ENCODE measurements around the gene LNP1. TPM values are rescaled to one million over a fixed set of nuclear protein-coding genes. Genes with fewer than 3 reads are reported as not detected.

LNP1 gene
- total and polyA plus RNA-seq, 4 donors, result 1.1 to 4.7 (median 1.5) TPM

- Histone ChIP-seq H3K36me3 (ENCODE audit: control insufficient read depth in 4 of 4, insufficient read depth in 3 of 4, low read depth in 1 of 4, low read length in 3 of 4) (peaks cover 4 to 33% (median 28%) of the 10 kb centered on the region in 4 donors), H3K4me3 (ENCODE audit: low read depth in 1 of 3, low read length in 3 of 3) (no peak overlapping the region), H3K4me1 (ENCODE audit: control insufficient read depth in 4 of 4, insufficient read depth in 4 of 4, low read length in 3 of 4) (peaks cover 0 to 20% (median 0%) of the 10 kb centered on the region in 4 donors), H3K9ac (ENCODE audit: low read depth in 1 of 2, low read length in 2 of 2) (no peak overlapping the region), H3K9me3 (ENCODE audit: control insufficient read depth in 4 of 4, low read length in 3 of 4) (peaks cover 0 to 2% (median 0%) of the 10 kb centered on the region in 4 donors), H3K27me3 (ENCODE audit: control insufficient read depth in 4 of 4, insufficient read depth in 4 of 4, low read length in 3 of 4) (no peaks in the 10 kb centered on the region), H3K27ac (ENCODE audit: low read depth in 1 of 2, low read length in 2 of 2) (no peak overlapping the region)
- 85% methylated on average over 2 of the region's 2 CpGs for WGBS
- DNase-seq (ENCODE audit: low spot score), result no peak
- no peak for TF ChIP-seq NR2F2 (IDR thresholded peaks at IDR 0.05)
- no peak for TF ChIP-seq FOXA2 (IDR thresholded peaks at IDR 0.05)
- no peak for TF ChIP-seq SP1 (IDR thresholded peaks at IDR 0.05)
- no peak for TF ChIP-seq RAD21 (IDR thresholded peaks at IDR 0.05)
- TF ChIP-seq MAX (IDR thresholded peaks at IDR 0.05), result no peak
- no peak for TF ChIP-seq FOXA1 (IDR thresholded peaks at IDR 0.05)
- TF ChIP-seq, protein P1, sequence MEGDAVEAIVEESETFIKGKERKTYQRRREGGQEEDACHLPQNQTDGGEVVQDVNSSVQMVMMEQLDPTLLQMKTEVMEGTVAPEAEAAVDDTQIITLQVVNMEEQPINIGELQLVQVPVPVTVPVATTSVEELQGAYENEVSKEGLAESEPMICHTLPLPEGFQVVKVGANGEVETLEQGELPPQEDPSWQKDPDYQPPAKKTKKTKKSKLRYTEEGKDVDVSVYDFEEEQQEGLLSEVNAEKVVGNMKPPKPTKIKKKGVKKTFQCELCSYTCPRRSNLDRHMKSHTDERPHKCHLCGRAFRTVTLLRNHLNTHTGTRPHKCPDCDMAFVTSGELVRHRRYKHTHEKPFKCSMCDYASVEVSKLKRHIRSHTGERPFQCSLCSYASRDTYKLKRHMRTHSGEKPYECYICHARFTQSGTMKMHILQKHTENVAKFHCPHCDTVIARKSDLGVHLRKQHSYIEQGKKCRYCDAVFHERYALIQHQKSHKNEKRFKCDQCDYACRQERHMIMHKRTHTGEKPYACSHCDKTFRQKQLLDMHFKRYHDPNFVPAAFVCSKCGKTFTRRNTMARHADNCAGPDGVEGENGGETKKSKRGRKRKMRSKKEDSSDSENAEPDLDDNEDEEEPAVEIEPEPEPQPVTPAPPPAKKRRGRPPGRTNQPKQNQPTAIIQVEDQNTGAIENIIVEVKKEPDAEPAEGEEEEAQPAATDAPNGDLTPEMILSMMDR (IDR thresholded peaks at IDR 0.05; ENCODE audit: low read depth, low read length, missing input control), result no peak
- no peak for TF ChIP-seq GABPA (IDR thresholded peaks at IDR 0.05 in 1 of 2, conservative IDR thresholded peaks at IDR 0.05 in 1 of 2)
- TF ChIP-seq RXRA (IDR thresholded peaks at IDR 0.05), result no peak
- TF ChIP-seq EGR1 (IDR thresholded peaks at IDR 0.05; ENCODE audit: low read depth in 2 of 2), result no peak
- no peak for TF ChIP-seq HNF4G (IDR thresholded peaks at IDR 0.05)
- no peak for TF ChIP-seq TAF1 (conservative IDR thresholded peaks at IDR 0.05)
- TF ChIP-seq JUND (IDR thresholded peaks at IDR 0.05), result no peak
- TF ChIP-seq REST (IDR thresholded peaks at IDR 0.05), result no peak
- no peak for TF ChIP-seq ZBTB33 (IDR thresholded peaks at IDR 0.05)
- TF ChIP-seq, protein P2, sequence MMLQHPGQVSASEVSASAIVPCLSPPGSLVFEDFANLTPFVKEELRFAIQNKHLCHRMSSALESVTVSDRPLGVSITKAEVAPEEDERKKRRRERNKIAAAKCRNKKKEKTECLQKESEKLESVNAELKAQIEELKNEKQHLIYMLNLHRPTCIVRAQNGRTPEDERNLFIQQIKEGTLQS (IDR thresholded peaks at IDR 0.05), result no peak
Measured at GRCh38 chr3:100366424-100366823, 34.9 kb upstream of the LNP1 start.

DNA sequence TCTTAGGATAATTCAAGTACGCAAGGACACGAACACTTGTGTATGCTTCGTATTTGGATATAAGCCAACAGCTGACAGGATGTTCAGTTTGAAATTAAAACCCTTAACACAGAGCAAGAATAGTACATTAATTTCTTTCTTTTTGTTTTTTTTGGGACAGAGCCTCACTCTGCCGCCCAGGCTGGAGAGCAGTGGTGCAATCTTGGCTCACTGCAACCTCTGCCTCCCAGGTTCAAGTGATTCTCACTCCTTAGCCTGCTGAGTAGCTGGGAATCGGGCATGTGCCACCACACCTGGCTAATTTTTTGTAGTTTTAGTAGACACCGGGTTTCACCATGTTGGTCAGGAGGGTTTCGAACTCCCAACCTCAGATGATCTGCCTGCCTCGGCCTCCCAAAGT lies 32.9 kb upstream of the LNP1 start:
- peaks cover 10 to 39% (median 31%) of the 10 kb centered on the region in 4 donors for H3K36me3 ChIP-seq (ENCODE audit: control insufficient read depth in 4 of 4, insufficient read depth in 3 of 4, low read depth in 1 of 4, low read length in 3 of 4)
- H3K27ac ChIP-seq (ENCODE audit: low read depth in 1 of 2, low read length in 2 of 2), result no peak overlapping the region
- no peak for DNase-seq (ENCODE audit: low spot score)
- TF ChIP-seq HNF4G (IDR thresholded peaks at IDR 0.05) (no peak), FOXA1 (IDR thresholded peaks at IDR 0.05) (no peak), ZBTB33 (IDR thresholded peaks at IDR 0.05) (no peak), NR2F2 (IDR thresholded peaks at IDR 0.05) (no peak), GABPA (IDR thresholded peaks at IDR 0.05 in 1 of 2, conservative IDR thresholded peaks at IDR 0.05 in 1 of 2) (no peak), REST (IDR thresholded peaks at IDR 0.05) (no peak), RXRA (IDR thresholded peaks at IDR 0.05) (no peak)
- TF ChIP-seq, protein P2 (IDR thresholded peaks at IDR 0.05), result no peak
- 69% methylated on average over 8 of the region's 8 CpGs for WGBS
- no peak overlapping the region for H3K9ac ChIP-seq (ENCODE audit: low read depth in 1 of 2, low read length in 2 of 2)
- peaks cover 0 to 13% (median 2%) of the 10 kb centered on the region in 4 donors for H3K4me1 ChIP-seq (ENCODE audit: control insufficient read depth in 4 of 4, insufficient read depth in 4 of 4, low read length in 3 of 4)
- no peak overlapping the region for H3K4me3 ChIP-seq (ENCODE audit: low read depth in 1 of 3, low read length in 3 of 3)
- no peaks in the 10 kb centered on the region for H3K9me3 ChIP-seq (ENCODE audit: control insufficient read depth in 4 of 4, low read length in 3 of 4)
- H3K27me3 ChIP-seq (ENCODE audit: control insufficient read depth in 4 of 4, insufficient read depth in 4 of 4, low read length in 3 of 4), result no peaks in the 10 kb centered on the region
